Motor neuron (in vitro differentiated cells): ENCODE results near the gene GFRA3. TPM values are rescaled to one million over a fixed set of nuclear protein-coding genes. Genes with fewer than 3 reads are reported as not detected.
"Not testable (repeated sequence)": the region's sequence is repeated elsewhere in the genome, so short reads cannot be mapped to it uniquely, and the experiment has no call there.

Source experiments
- ATAC-seq, 8 experiments: fragments of 200-7000 bp; cut with Tn5 transposase; replicated peaks in 6 of 8; 2 replicates each; pipeline ENCODE4 v1.8.0; 2021; ENCODE audit warnings: mild to moderate bottlenecking in 8 of 8, moderate library complexity in 8 of 8
- H3K27ac ChIP-seq, 2 donors: fragments of 250-450 bp; sonication (Bioruptor Pico); 2 replicates each; pipeline ENCODE4 v1.9.0; 2021; ENCODE audit warnings: antibody characterized with exemption in 2 of 2, mild to moderate bottlenecking in 2 of 2, moderate library complexity in 1 of 2
- H3K4me1 ChIP-seq, 2 donors: fragments of 250-450 bp; sonication (Bioruptor Pico); replicated peaks in 1 of 2; 2 replicates each; pipeline ENCODE4 v1.6.1; 2021; ENCODE audit warnings: antibody characterized with exemption in 2 of 2, mild to moderate bottlenecking in 2 of 2, moderate library complexity in 1 of 2
- H3K4me3 ChIP-seq, 5 donors: fragments of 250-450 bp; sonication (Bioruptor Pico); 2 replicates each; pipeline ENCODE4 v1.9.0; 2021; ENCODE audit warnings: antibody characterized with exemption in 5 of 5, mild to moderate bottlenecking in 5 of 5, moderate library complexity in 4 of 5
- WGBS, 10 experiments: fragments of 450-650 bp; shearing (Covaris generic); methylation state at CpG; one replicate each; pipeline ENCODE4 v1.0.0; 2022; 5-methylcytosine and 5-hydroxymethylcytosine counted together
- in situ Hi-C, 9 experiments: fragments of 400-800 bp; cut with MboI; loops; one replicate each; pipeline ENCODE4 v1.15.0; 2021; ENCODE audit warnings: low sequenced_read_pairs in 9 of 9, low pct_unique_long_range_greater_than_20kb in 2 of 9; ENCODE audit not compliant: unreplicated experiment in 9 of 9
- total RNA-seq, 8 experiments: library from RNA; unstranded; fragments of 300-600 nt; gene quantifications; 2 replicates each; pipeline versions ENCODE4 v1.2.3 to v1.2.4, GENCODE V29; 2022

Gene GFRA3
- total RNA-seq, 8 experiments from 2014 or later: 0.14 to 0.65 (median 0.50) TPM

DNA sequence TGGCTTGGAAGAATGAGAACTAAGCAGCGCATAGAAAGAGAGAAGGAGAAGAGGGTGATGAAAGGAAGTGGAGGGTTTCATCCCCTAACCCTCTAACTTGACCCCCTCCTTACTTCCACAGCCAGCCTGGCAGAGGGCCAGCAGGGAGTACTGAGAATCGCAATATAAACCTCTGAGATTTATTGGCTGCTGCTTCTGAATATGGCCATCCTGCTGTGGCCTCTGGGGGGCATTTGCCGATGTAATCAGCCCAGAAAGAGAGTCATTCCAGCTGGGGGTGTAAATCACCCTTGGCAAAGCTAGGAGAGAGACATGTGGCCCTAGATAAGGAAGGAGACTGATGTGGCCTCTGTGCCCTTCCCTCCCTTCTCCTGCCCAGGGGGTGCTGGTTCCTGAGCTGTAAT lies 960 bp upstream of the GFRA3 start:
- peaks cover 21 to 43% of the 10 kb centered on the region in 2 donors for H3K4me1 ChIP-seq
- ATAC-seq: peak in 5 of 8 experiments; percentile 68 to 89 (median 70)
- in situ Hi-C loops: no loop called here
- no peak overlapping the region for H3K4me3 ChIP-seq
- 14 to 100% (median 40%) methylated on average over 1 to 2 of the region's 3 CpGs; no CpG with 5 or more reads in 5 of the 10 experiments for WGBS, 10 experiments
- peak overlapping the region in 1 of 2 donors; percentile 17 for H3K27ac ChIP-seq

DNA sequence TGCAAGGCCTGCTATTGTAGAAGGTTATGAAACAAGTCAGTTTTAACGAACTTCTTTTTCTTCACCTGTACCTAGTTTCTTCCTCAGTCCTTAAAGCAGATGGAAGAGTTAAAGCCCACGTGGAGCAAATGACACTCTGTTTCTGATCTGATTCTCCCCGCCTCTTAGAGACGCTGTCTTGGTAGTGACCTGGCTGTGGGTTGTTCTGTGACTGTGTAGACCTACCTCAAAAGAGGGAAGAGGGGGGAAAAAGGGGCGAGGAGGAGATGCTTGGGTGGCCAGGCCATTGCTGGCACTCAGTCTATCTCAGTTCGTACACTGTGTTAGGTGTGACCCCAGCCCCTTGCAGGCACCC lies 610 bp downstream of the GFRA3 start:
- H3K4me3 ChIP-seq: peak overlapping the region; percentile 16 to 32 (median 22)
- WGBS, 10 experiments: 31 to 80% (median 61%) methylated on average over 1 to 4 of the region's 6 CpGs; no CpG with 5 or more reads in 3 of the 10 experiments
- ATAC-seq: no peak
- peaks cover 21 to 43% of the 10 kb centered on the region in 2 donors for H3K4me1 ChIP-seq
- no peak overlapping the region for H3K27ac ChIP-seq
- in situ Hi-C loops: no loop called here

DNA sequence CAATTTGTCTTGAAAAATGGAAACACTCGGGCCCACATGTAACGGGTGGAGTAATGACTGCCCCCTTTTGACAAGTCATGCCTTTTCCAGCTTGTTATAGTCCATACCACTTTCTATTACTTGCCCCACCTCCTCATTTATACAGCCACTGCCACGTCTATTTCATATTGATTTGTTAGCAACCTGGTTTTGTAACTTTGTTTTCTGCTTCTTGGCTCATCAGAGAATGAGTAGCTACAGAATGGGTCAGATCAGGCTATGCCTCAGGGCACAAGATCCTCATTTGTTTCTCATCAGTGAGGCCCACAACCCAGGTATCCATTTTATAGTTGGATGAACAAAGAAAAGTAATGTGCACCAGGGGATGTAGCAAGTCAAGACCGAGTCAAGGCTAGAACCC lies 1.7 kb downstream of the GFRA3 start:
- Histone ChIP-seq H3K4me1 (peaks cover 21 to 43% of the 10 kb centered on the region in 2 donors), H3K27ac (no peak overlapping the region), H3K4me3 (no peak overlapping the region)
- in situ Hi-C loops: no loop called here
- no peak for ATAC-seq
- WGBS, 10 experiments: 67 to 100% (median 87%) methylated on average over 1 to 3 of the region's 4 CpGs; no CpG with 5 or more reads in 2 of the 10 experiments

DNA sequence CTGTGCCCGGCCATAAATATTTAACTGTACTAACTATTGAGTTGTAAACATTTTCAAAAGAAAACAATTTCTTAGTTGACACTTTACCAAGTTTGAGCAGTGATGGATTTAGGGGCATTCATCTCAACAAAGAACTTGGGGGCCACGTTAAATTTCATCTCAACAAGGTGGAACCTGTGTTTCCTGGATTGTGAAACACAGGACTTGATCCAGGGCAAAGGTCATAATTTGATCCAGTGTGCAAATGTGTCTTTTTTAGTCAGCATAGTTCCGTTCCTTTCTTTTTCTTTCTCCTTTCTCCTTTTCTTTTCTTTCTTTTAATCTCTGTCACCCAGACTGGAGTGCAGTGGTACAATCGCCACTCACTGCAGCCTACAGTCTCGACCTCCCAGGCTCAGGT lies 3.1 kb downstream of the GFRA3 start:
- H3K27ac ChIP-seq: no peak overlapping the region
- in situ Hi-C loops: no loop called here
- WGBS, 10 experiments: 46 to 100% (median 90%) methylated on average over 1 to 5 of the region's 5 CpGs; no CpG with 5 or more reads in 1 of the 10 experiments
- no peak for ATAC-seq
- H3K4me3 ChIP-seq: no peak overlapping the region
- peaks cover 21 to 36% of the 10 kb centered on the region in 2 donors for H3K4me1 ChIP-seq

DNA sequence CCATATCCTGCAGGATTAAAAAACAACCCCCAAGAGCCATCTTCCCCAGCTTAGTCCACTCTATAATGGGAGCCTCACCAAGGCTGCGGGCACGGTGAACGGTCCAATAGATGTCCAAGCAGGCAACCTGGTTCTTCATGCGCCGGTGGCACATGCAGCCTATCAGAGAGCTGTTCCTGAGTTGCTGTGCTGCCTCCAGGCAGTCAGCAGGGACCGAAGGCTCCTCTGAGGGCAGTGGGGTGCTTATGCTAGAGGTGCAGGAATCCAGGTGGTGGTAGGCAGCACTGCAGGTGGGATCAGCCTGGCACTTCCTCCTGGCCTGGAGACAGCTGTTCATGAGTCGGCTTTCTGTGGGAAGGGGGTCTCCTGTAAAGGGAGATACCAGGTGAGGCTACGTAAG lies 10.2 kb downstream of the GFRA3 start:
- no peak overlapping the region for H3K27ac ChIP-seq
- H3K4me3 ChIP-seq: no peak overlapping the region
- no peak for ATAC-seq
- WGBS, 10 experiments: 51 to 100% (median 89%) methylated on average over 1 to 6 of the region's 8 CpGs; no CpG with 5 or more reads in 5 of the 10 experiments
- in situ Hi-C loops: no loop called here
- H3K4me1 ChIP-seq: no peaks in the 10 kb centered on the region

DNA sequence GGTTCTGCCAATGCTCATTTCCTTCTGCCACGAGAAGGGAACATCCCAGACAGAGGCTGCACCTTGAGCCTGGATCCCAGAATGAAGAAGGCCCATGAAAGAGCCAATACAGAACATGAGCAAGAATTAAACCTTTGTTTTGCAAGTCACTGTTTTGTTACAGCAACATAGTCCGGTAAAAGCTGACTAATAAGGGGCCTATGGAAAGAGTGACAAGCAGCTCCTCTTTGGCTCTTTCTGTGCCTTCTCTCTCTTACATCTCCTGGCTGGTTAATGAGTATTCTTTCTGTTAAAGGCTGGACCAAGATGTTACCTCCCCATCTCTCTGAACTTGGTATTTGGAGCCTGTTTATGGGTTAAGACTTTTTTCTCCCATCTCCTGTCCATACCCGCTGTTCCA lies 10.8 kb downstream of the GFRA3 start:
- 42 to 93% (median 69%) methylated on average over 2 of the region's 3 CpGs for WGBS, 10 experiments
- H3K4me1 ChIP-seq: no peaks in the 10 kb centered on the region
- in situ Hi-C loops: no loop called here
- no peak overlapping the region for H3K27ac ChIP-seq
- no peak overlapping the region for H3K4me3 ChIP-seq
- no peak for ATAC-seq

DNA sequence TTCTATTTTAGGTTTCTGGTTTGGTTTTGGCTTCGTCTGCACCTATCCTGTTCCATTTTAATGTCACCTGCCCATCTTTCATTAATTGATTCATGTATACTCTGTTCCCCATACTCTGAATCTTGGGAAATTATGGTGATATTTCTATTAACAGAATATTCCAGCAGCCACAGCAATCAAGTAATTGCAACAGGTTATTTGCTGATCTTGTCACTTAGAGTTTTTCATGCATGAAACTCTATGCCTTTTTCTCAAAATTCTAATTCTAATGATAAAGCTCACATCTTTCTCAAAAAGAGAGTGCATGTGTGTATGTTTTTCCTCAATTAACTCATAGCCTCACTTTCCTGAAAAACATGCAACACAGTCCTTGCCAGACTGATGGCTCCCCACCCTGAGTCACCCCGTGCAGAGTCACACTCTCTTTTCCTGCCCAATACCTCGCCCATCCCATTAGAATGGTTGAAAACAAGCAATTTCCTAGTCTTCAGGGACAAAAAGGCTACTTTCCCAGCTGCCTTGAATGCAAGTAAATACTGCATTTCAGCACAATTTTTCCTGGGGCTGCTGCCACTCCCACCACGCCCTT lies 15.6 kb downstream of the GFRA3 start:
- WGBS, 10 experiments: 17 to 88% (median 55%) methylated on average over 1 to 4 of the region's 4 CpGs; no CpG with 5 or more reads in 1 of the 10 experiments
- H3K27ac ChIP-seq: no peak overlapping the region
- no peaks in the 10 kb centered on the region for H3K4me1 ChIP-seq
- ATAC-seq: peak in 2 of 8 experiments; percentile 71 to 94
- H3K4me3 ChIP-seq: no peak overlapping the region
- in situ Hi-C loops: no loop called here

DNA sequence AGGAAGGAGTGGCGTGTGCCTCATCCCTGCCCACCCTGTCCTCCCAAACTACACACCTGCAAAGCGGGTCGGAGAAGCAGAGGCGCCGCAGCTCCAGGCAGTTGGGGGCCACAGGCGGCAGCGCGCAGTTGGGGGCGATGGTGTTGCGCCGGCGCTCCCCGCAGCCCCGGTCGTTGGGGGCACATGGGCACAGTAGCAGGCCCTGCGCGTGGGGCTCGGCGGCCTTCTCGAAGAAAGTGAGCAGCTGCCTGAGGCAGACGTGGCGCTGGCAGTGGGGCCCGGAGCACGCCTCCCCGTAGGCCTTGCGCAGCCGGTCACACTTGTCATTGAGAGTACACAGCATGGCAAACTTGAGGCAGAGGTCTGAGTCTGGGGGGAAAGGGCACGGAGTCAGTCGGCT lies 16.8 kb downstream of the GFRA3 start:
- Histone ChIP-seq H3K27ac (no peak overlapping the region), H3K4me3 (no peak overlapping the region), H3K4me1 (no peaks in the 10 kb centered on the region)
- WGBS, 10 experiments: 61 to 95% (median 83%) methylated on average over 1 to 13 of the region's 29 CpGs; no CpG with 5 or more reads in 4 of the 10 experiments
- in situ Hi-C loops: no loop called here
- no peak for ATAC-seq

DNA sequence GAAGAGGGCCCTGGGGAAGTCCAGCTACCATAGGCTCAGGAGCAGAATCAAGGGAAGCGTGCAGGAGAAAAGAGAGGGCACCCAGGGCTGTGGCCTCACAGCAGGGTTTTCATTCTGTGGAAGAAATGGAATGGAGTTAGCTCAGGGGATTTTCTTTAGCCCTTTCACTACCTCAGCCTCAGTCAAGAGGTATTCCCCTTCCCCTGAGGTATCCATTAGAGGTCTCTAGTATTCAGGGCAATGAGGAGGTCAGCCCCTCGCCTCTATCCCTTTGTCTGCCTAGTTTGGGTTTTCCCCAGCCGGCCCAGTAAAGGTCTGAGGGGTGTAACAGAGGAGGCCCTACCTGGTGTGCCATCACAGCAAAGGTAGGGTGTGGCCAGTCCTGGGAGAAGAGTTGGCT lies 21.5 kb downstream of the GFRA3 start:
- in situ Hi-C loops: no loop called here
- no peak overlapping the region for H3K27ac ChIP-seq
- whole genome bisulfite sequencing, 10 experiments: 40 to 76% (median 57%) methylated on average over 1 to 2 of the region's 3 CpGs; no CpG with 5 or more reads in 6 of the 10 experiments
- H3K4me3 ChIP-seq: no peak overlapping the region
- no peaks in the 10 kb centered on the region for H3K4me1 ChIP-seq
- ATAC-seq: no peak

DNA sequence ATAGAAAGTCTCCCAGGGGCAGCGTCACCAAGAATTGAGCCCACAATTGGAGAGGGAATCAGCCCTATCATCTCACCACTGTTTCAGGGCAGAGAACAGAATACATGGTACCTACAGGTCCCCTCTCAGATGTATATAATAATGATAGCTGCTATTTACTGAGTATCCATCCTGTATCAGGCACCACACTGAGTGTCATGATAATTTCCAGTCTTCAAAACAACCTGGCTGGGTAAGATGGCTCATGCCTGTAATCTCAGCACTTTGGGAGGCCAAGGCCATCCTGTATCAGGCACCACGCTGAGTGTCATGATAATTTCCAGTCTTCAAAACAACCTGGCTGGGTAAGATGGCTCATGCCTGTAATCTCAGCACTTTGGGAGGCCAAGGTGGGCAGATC lies 26.6 kb downstream of the GFRA3 start:
- not testable (repeated sequence) for H3K27ac ChIP-seq, ATAC-seq
- WGBS, 10 experiments: 77 to 100% (median 90%) methylated on average over 1 to 2 of the region's 2 CpGs; no CpG with 5 or more reads in 7 of the 10 experiments

DNA sequence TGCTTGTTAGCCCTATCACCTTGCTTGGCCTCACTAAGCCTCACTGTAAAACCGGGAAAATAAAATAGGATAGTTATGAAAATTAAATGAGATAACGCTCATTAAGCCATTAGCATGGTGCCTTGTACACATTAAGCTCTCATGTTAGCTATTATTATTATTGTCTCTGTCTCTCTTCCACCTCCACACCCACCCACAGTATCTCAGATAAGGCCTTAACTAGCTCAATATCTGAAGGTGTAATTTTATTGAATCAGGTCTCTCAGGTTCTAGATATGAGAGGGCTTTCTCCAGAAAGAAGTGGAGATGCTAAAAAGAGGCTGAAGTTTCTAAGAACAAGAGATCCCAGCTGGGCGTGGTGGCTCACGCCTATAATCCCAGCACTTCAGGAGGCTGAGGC lies 27.6 kb downstream of the GFRA3 start:
- 43 to 100% (median 92%) methylated on average over 1 to 4 of the region's 4 CpGs; no CpG with 5 or more reads in 3 of the 10 experiments for WGBS, 10 experiments

More for the DNA sequence above, 26.6 kb downstream of the GFRA3 start:
- H3K4me3 ChIP-seq, in situ Hi-C loops, H3K4me1 ChIP-seq: not testable (repeated sequence)

DNA sequence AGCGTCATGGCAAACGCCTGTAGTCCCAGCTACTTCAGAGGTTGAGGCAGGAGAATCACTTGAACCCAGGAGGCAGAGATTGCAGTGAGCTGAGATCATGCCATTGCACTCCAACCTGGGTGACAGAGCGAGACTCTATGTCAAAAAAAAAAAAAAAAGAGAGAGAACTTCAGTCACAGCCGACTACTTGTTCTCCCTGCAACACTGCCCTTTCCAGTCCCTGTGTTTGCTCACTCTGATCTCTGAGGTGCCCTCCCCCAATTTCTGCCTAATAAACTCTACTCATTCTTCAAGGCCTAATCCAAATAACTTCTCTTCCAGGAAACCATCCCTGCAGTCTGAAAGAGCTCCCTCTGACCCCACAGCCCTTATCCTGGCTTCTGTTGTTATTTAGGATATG lies 28.1 kb downstream of the GFRA3 start:
- WGBS, 10 experiments: 60 to 100% (median 85%) methylated on average over 1 to 4 of the region's 4 CpGs; no CpG with 5 or more reads in 4 of the 10 experiments
- in situ Hi-C loops: no loop called here
- H3K27ac ChIP-seq: no peak overlapping the region
- no peak for ATAC-seq
- H3K4me3 ChIP-seq: no peak overlapping the region
- H3K4me1 ChIP-seq: peaks cover 3 to 6% of the 10 kb centered on the region in 2 donors

More for the DNA sequence above, 27.6 kb downstream of the GFRA3 start:
- no peak for ATAC-seq
- in situ Hi-C loops: no loop called here
- no peak overlapping the region for H3K27ac ChIP-seq
- H3K4me1 ChIP-seq: peaks cover 3 to 6% of the 10 kb centered on the region in 2 donors
- H3K4me3 ChIP-seq: no peak overlapping the region

DNA sequence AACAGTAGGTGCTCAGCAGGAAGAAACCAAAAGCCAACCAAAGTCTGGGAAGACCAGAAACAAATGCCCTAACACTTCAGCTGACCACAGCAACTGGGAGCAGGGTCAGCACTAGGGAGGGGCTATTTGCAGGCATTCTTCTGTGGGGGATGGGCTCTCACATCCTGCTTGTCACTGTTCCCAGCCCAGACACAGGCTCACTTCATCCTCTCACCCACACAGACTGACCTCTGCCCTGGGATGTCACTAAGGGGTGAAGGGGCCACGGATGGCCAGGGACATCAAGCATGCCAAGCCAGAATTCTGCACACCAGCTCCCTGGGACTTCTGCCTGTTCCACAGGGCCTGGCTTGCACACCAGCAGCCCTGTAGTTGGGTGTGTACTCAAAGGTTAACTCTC lies 28.7 kb downstream of the GFRA3 start:
- Histone ChIP-seq H3K4me1 (peaks cover 3 to 6% of the 10 kb centered on the region in 2 donors), H3K27ac (no peak overlapping the region), H3K4me3 (no peak overlapping the region)
- WGBS, 10 experiments: no CpG with 5 or more reads among the region's 1 CpG
- ATAC-seq: no peak
- in situ Hi-C loops: no loop called here

DNA sequence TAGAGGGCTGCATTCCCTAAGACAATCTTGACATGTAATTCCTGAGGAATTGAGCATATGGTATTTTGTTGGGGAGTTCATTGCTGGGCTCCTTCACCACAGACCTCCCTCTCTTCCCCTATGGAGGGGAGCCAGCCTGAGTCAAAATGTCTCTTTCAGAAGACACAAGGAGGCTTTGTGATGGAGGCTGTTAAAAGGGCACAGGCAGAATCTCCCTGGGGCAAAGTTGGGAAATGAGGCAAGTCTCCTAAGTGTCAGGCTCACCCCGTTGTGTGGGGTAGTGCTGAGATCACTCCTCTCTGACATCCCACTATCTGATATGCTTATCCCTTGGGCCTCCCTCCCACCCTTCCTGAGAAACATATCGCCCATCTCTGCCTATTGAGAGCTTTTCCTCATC lies 30.6 kb downstream of the GFRA3 start:
- H3K4me3 ChIP-seq: no peak overlapping the region
- no peak for ATAC-seq
- peaks cover 3 to 6% of the 10 kb centered on the region in 2 donors for H3K4me1 ChIP-seq

More for the DNA sequence above, 30.6 kb downstream of the GFRA3 start:
- in situ Hi-C loops: no loop called here
- no peak overlapping the region for H3K27ac ChIP-seq
- WGBS, 10 experiments: 0 to 40% (median 15%) methylated on average over 1 to 2 of the region's 2 CpGs; no CpG with 5 or more reads in 6 of the 10 experiments
